ENCODE data around the gene OR52R1.
"Not testable (repeated sequence)": the region's sequence is repeated elsewhere in the genome, so short reads cannot be mapped to it uniquely, and the experiment has no call there.

OR52R1 gene

GRCh38 chr11:4804280-4804679 lies at the start of gene OR52R1:
Gene OR52R1 (minus strand): TSS chr11:4804380. CDS start chr11:4804380, 0 bp downstream.
- no peak for DNase-seq

GRCh38 chr11:4851033-4851432 lies 46.9 kb upstream of the OR52R1 start:
- no peak for DNase-seq

GRCh38 chr11:4848908-4849532 lies 44.8 kb upstream of the OR52R1 start, which contains the start of gene OR51S1:
Gene OR51S1 (minus strand): TSS chr11:4849208. CDS start chr11:4849208, 0 bp downstream.
- no peak for DNase-seq

- DNase-seq: no peak
Measured at GRCh38 chr11:4839851-4840549, 35.8 kb upstream of the OR52R1 start.

- DNase-seq: no peak
Measured at GRCh38 chr11:4830909-4831308, 26.7 kb upstream of the OR52R1 start.

GRCh38 chr11:4830346-4830745 lies 26.2 kb upstream of the OR52R1 start:
- DNase-seq: no peak

- DNase-seq: no peak
Measured at GRCh38 chr11:4826425-4826824, 22.2 kb upstream of the OR52R1 start.

GRCh38 chr11:4825132-4825531 lies 21.0 kb upstream of the OR52R1 start:
- DNase-seq: no peak

GRCh38 chr11:4821021-4821420 lies 16.8 kb upstream of the OR52R1 start, which contains the start of gene OR51F2:
Gene OR51F2 (plus strand): TSS chr11:4821321. CDS start chr11:4821422, 101 bp downstream.
- no peak for DNase-seq

- no peak for DNase-seq
Measured at GRCh38 chr11:4809246-4809645, 5.1 kb upstream of the OR52R1 start.

- no peak for DNase-seq
Measured at GRCh38 chr11:4808476-4808875, 4.3 kb upstream of the OR52R1 start.

GRCh38 chr11:4801316-4801715 lies 2.9 kb downstream of the OR52R1 start:
- not testable (repeated sequence) for DNase-seq

- no peak for DNase-seq
Measured at GRCh38 chr11:4798427-4799183, 5.6 kb downstream of the OR52R1 start.

GRCh38 chr11:4797206-4797605 lies 7.0 kb downstream of the OR52R1 start:
- DNase-seq: no peak

GRCh38 chr11:4782454-4782853 lies 21.7 kb downstream of the OR52R1 start:
- DNase-seq: no peak

- no peak for DNase-seq
Measured at GRCh38 chr11:4769838-4770237, 34.3 kb downstream of the OR52R1 start, which contains the start of gene OR51F1. Gene OR51F1 (minus strand): TSS chr11:4769938. CDS start chr11:4769938, 0 bp downstream.

- DNase-seq: no peak
Measured at GRCh38 chr11:4768094-4768493, 36.1 kb downstream of the OR52R1 start.

GRCh38 chr11:4766420-4767043 lies 37.6 kb downstream of the OR52R1 start:
- DNase-seq: no peak

GRCh38 chr11:4763096-4763495 lies 41.1 kb downstream of the OR52R1 start:
- no peak for DNase-seq
